Caco-2 (cell line): ENCODE data around the gene ZNF397. TPM values are rescaled to one million over a fixed set of nuclear protein-coding genes. Genes with fewer than 3 reads are reported as not detected.

Experiments used
- BruUV-seq: library from RNA; stranded (reverse); fragments of 400-500 nt; replicated peaks from 2 replicates; lab custom pipeline; 2021; lab: Mats Ljungman, UMichigan
- CTCF ChIA-PET: fragments of 300-600 bp; sonication (Branson Sonifier 250); formaldehyde crosslinking; loops from one replicate; lab custom pipeline; 2022; ENCODE audit warnings: antibody characterized with exemption; lab: Charles Lee
- POLR2A ChIA-PET: fragments of 300-600 bp; sonication (Branson Sonifier 250); formaldehyde crosslinking; loops from one replicate; lab custom pipeline; 2022; ENCODE audit warnings: antibody characterized with exemption; lab: Charles Lee
- DNase-seq, 2 experiments: peaks; one replicate each; pipeline versions ENCODE4 v3.0.0 to v3.0.0-alpha.2; 2020 to 2022
- H3K27me3 ChIP-seq: replicated peaks from 2 replicates; pipeline ENCODE4 v1.6.0; 2011; ENCODE audit warnings: low read length; ENCODE audit not compliant: control insufficient read depth, insufficient read depth
- H3K36me3 ChIP-seq: 2 replicates; pipeline ENCODE4 v1.5.1; 2011; ENCODE audit warnings: low read length; ENCODE audit not compliant: control insufficient read depth, insufficient read depth
- H3K4me1 ChIP-seq: fragments of 250-450 bp; sonication (Bioruptor Pico); 2 replicates; pipeline ENCODE4 v1.5.1; 2020; ENCODE audit warnings: mild to moderate bottlenecking
- H3K4me3 ChIP-seq: 2 replicates; pipeline ENCODE4 v1.5.1; 2011; ENCODE audit warnings: low read depth, mild to moderate bottlenecking, control low read depth, low read length
- H3K9me3 ChIP-seq: fragments of 250-450 bp; sonication (Bioruptor Pico); 2 replicates; pipeline ENCODE4 v1.5.1; 2020; ENCODE audit warnings: mild to moderate bottlenecking, moderate library complexity
- H3K27ac Mint-ChIP-seq: one replicate; pipeline ENCODE4 v1.8.0; 2022; ENCODE audit warnings: mixed read lengths; ENCODE audit not compliant: unreplicated experiment
- H3K27me3 Mint-ChIP-seq: one replicate; pipeline ENCODE4 v1.8.0; 2022; ENCODE audit warnings: mixed read lengths; ENCODE audit not compliant: insufficient read depth, unreplicated experiment
- H3K36me3 Mint-ChIP-seq: one replicate; pipeline ENCODE4 v1.8.0; 2022; ENCODE audit warnings: mild to moderate bottlenecking, mixed read lengths; ENCODE audit not compliant: insufficient read depth, unreplicated experiment
- H3K4me1 Mint-ChIP-seq: one replicate; pipeline ENCODE4 v1.8.0; 2022; ENCODE audit warnings: low read depth, mixed read lengths; ENCODE audit not compliant: unreplicated experiment
- H3K4me3 Mint-ChIP-seq: one replicate; pipeline ENCODE4 v1.8.0; 2022; ENCODE audit warnings: mild to moderate bottlenecking, moderate library complexity, mixed read lengths; ENCODE audit not compliant: unreplicated experiment
- H3K9me3 Mint-ChIP-seq: one replicate; pipeline ENCODE4 v1.8.0; 2022; ENCODE audit warnings: mixed read lengths; ENCODE audit not compliant: unreplicated experiment
- intact Hi-C: fragments of 100-400 bp; cut with micrococcal nuclease; formaldehyde crosslinking; loops from one replicate; pipeline ENCODE4 v1.10.0; 2022; ENCODE audit not compliant: unreplicated experiment
- total RNA-seq: library from RNA; stranded (reverse); gene quantifications from 2 replicates; pipeline ENCODE4 v1.2.3, GENCODE V29; 2022
- TF ChIP-seq, protein P1 (sequence below), 2 experiments: fragments of 200-600 bp in 1 of 2; IDR thresholded peaks; 1 replicate in 1 of 2; 2 replicates in 1 of 2; pipeline versions ENCODE4 v1.5.1 to v1.8.0; 2011 to 2022; ENCODE audit warnings: antibody characterized with exemption in 1 of 2, control low read depth in 1 of 2, inconsistent platforms in 1 of 2, low read depth in 1 of 2, low read length in 1 of 2, mild to moderate bottlenecking in 1 of 2, moderate library complexity in 1 of 2; ENCODE audit not compliant: insufficient read depth in 1 of 2, severe bottlenecking in 1 of 2, unreplicated experiment in 1 of 2

Gene ZNF397
- total RNA-seq, 1 experiment from 2014 or later = 4.9 TPM

DNA sequence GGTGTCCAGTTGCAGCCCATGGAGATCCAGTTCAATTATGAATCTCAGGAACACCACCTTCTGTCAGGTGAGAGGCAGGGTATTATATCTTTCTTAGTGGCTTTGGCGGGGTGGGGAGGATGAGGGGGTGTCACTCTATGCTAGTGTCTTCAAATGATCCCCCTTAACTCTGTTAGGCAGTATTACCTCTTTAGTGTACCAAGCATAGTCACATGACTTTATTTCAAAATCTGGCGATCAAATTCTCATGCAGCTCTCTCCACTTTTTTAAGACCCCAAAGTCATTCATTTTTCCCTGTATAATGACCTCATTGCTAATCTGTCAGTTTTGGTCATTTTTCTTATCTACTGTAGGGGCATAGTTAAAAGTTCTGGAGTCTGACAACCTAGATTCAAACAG, 50.3 kb downstream of the ZNF397 start:
- TF ChIP-seq, protein P1, sequence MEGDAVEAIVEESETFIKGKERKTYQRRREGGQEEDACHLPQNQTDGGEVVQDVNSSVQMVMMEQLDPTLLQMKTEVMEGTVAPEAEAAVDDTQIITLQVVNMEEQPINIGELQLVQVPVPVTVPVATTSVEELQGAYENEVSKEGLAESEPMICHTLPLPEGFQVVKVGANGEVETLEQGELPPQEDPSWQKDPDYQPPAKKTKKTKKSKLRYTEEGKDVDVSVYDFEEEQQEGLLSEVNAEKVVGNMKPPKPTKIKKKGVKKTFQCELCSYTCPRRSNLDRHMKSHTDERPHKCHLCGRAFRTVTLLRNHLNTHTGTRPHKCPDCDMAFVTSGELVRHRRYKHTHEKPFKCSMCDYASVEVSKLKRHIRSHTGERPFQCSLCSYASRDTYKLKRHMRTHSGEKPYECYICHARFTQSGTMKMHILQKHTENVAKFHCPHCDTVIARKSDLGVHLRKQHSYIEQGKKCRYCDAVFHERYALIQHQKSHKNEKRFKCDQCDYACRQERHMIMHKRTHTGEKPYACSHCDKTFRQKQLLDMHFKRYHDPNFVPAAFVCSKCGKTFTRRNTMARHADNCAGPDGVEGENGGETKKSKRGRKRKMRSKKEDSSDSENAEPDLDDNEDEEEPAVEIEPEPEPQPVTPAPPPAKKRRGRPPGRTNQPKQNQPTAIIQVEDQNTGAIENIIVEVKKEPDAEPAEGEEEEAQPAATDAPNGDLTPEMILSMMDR (IDR thresholded peaks at IDR 0.05; ENCODE audit: insufficient read depth in 1 of 2, low read depth in 1 of 2, low read length in 1 of 2, severe bottlenecking in 1 of 2, unreplicated experiment in 1 of 2) = no peak
- H3K9me3 Mint-ChIP-seq = no peaks in the 10 kb centered on the region
- no peaks in the 10 kb centered on the region for H3K4me1 ChIP-seq
- H3K27ac Mint-ChIP-seq = no peak overlapping the region
- DNase-seq = no peak
- peaks cover 6% of the 10 kb centered on the region for H3K36me3 Mint-ChIP-seq
- H3K4me3 Mint-ChIP-seq = peak overlapping the region; percentile 95
- H3K27me3 ChIP-seq = no peaks in the 10 kb centered on the region
- no peaks in the 10 kb centered on the region for H3K27me3 Mint-ChIP-seq
- no peaks in the 10 kb centered on the region for H3K9me3 ChIP-seq
- no peaks in the 10 kb centered on the region for H3K36me3 ChIP-seq
- ChIA-PET CTCF (no interaction called here), POLR2A (no interaction called here)
- peak overlapping the region; percentile 47 for H3K4me3 ChIP-seq
- H3K4me1 Mint-ChIP-seq = peaks cover 6% of the 10 kb centered on the region
- BruUV-seq = no TSS peak
- intact Hi-C loops = loop anchor here (2.0 kb wide), 2 partner anchors 22 to 50 kb away; partner anchors contain the start of gene ZNF397

DNA sequence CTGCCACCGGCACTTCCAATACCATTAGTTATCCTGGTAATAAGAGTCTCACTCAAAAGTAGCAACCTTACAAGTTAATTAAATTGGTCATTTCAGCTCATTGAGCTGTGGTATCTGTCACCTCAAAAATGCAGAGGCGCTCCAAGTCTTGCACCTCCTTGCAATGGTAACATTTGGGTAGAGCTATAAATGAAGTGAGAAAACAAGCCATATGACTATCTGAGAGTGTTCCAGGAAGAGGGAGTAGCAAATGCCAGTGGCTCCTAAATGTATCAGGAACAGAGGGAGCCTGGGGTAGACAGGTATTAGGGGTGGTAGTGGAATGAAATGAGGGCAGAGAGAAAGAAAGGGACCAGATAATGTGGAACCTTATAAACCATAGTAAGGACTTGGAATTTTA, 55.2 kb downstream of the ZNF397 start:
- BruUV-seq = no TSS peak
- no peaks in the 10 kb centered on the region; the same call in 1 of the 2 replicates for H3K36me3 ChIP-seq
- ChIA-PET CTCF (no interaction called here), POLR2A (no interaction called here)
- intact Hi-C loops = no loop called here
- DNase-seq = no peak
- Mint-ChIP-seq H3K36me3 (no peaks in the 10 kb centered on the region), H3K4me3 (no peak overlapping the region), H3K9me3 (no peaks in the 10 kb centered on the region), H3K27me3 (no peaks in the 10 kb centered on the region), H3K4me1 (no peaks in the 10 kb centered on the region), H3K27ac (no peak overlapping the region)
- no peaks in the 10 kb centered on the region for H3K27me3 ChIP-seq
- no peaks in the 10 kb centered on the region for H3K4me1 ChIP-seq
- TF ChIP-seq, protein P1 (IDR thresholded peaks at IDR 0.05; ENCODE audit: insufficient read depth in 1 of 2, low read depth in 1 of 2, low read length in 1 of 2, severe bottlenecking in 1 of 2, unreplicated experiment in 1 of 2) = no peak
- H3K9me3 ChIP-seq = no peaks in the 10 kb centered on the region
- no peak overlapping the region for H3K4me3 ChIP-seq

DNA sequence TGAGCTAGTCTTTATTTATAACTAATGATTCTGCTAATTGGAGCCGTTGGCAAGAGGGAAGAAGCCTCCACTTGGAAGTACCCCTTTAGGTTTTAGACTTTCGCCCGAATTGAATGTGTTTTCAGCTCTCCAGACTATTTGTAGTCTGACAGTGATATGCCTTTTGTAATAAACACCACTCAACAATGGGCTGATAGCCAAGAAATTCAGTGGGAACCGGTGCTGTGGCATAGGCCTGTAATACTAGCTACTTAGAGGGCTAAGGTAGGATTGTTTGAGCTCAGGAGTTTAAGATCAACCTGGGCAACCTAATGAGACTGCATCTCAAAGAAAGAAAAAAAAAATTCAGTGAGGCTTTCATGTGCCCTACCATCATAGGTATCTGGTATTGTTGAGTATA, 62.8 kb downstream of the ZNF397 start:
- no peaks in the 10 kb centered on the region for H3K4me1 ChIP-seq
- BruUV-seq = no TSS peak
- CTCF ChIA-PET = no interaction called here
- Mint-ChIP-seq H3K9me3 (peaks cover 18% of the 10 kb centered on the region), H3K4me3 (no peak overlapping the region), H3K27me3 (no peaks in the 10 kb centered on the region), H3K27ac (no peak overlapping the region), H3K4me1 (no peaks in the 10 kb centered on the region), H3K36me3 (peaks cover 23% of the 10 kb centered on the region)
- no peak for DNase-seq
- H3K36me3 ChIP-seq = peaks cover 1% of the 10 kb centered on the region; the same call in 1 of the 2 replicates
- POLR2A ChIA-PET = no interaction called here
- intact Hi-C loops = no loop called here
- H3K4me3 ChIP-seq = no peak overlapping the region
- H3K27me3 ChIP-seq = no peaks in the 10 kb centered on the region
- no peaks in the 10 kb centered on the region; the same call in 1 of the 2 replicates for H3K9me3 ChIP-seq
- TF ChIP-seq, protein P1 (IDR thresholded peaks at IDR 0.05; ENCODE audit: insufficient read depth in 1 of 2, low read depth in 1 of 2, low read length in 1 of 2, severe bottlenecking in 1 of 2, unreplicated experiment in 1 of 2) = no peak
